ENCODE results near the gene TEPSIN.

TEPSIN gene

GRCh38 chr17:81235822-81236740 lies 2.8 kb downstream of the TEPSIN start:
- DNase-seq (ENCODE audit: low read depth), result no peak
- no peak overlapping the region for H3K4me3 ChIP-seq (ENCODE audit: low read length)
- no peak for TF ChIP-seq CTCF (conservative IDR thresholded peaks at IDR 0.05; ENCODE audit: low read depth, low read length)

- no peak overlapping the region for H3K4me3 ChIP-seq (ENCODE audit: low read length)
- DNase-seq (ENCODE audit: low read depth), result no peak
- TF ChIP-seq CTCF (conservative IDR thresholded peaks at IDR 0.05; ENCODE audit: low read depth, low read length), result no peak
Measured at GRCh38 chr17:81234940-81235821, 3.7 kb downstream of the TEPSIN start.

- no peak overlapping the region for H3K4me3 ChIP-seq (ENCODE audit: low read length)
- TF ChIP-seq CTCF (conservative IDR thresholded peaks at IDR 0.05; ENCODE audit: low read depth, low read length), result no peak
- no peak for DNase-seq (ENCODE audit: low read depth)
Measured at GRCh38 chr17:81234506-81234855, 4.4 kb downstream of the TEPSIN start.

- DNase-seq (ENCODE audit: low read depth), result no peak
- H3K4me3 ChIP-seq (ENCODE audit: low read length), result no peak overlapping the region
- no peak for TF ChIP-seq CTCF (conservative IDR thresholded peaks at IDR 0.05; ENCODE audit: low read depth, low read length)
Measured at GRCh38 chr17:81233811-81234505, 4.9 kb downstream of the TEPSIN start.

GRCh38 chr17:81233316-81233715 lies 5.5 kb downstream of the TEPSIN start:
- TF ChIP-seq CTCF (conservative IDR thresholded peaks at IDR 0.05; ENCODE audit: low read depth, low read length), result no peak

GRCh38 chr17:81232616-81233241 lies 6.1 kb downstream of the TEPSIN start:
- DNase-seq (ENCODE audit: low read depth), result no peak
- H3K4me3 ChIP-seq (ENCODE audit: low read length), result no peak overlapping the region
- no peak for TF ChIP-seq CTCF (conservative IDR thresholded peaks at IDR 0.05; ENCODE audit: low read depth, low read length)

More at GRCh38 chr17:81233316-81233715, 5.5 kb downstream of the TEPSIN start:
- DNase-seq (ENCODE audit: low read depth), result no peak
- no peak overlapping the region for H3K4me3 ChIP-seq (ENCODE audit: low read length)
